HTERT RPE-1 (cell line): ENCODE data around the gene CDY2B.
"Not testable (repeated sequence)": the region's sequence is repeated elsewhere in the genome, so short reads cannot be mapped to it uniquely, and the experiment has no call there.

Source experiments
- in situ Hi-C: fragments of 300-500 bp; cut with MboI; formaldehyde crosslinking; loops from 4 replicates; pipeline ENCODE4 v1.14.3; 2020; ENCODE audit warnings: low sequenced_read_pairs

Gene CDY2B, protein sequence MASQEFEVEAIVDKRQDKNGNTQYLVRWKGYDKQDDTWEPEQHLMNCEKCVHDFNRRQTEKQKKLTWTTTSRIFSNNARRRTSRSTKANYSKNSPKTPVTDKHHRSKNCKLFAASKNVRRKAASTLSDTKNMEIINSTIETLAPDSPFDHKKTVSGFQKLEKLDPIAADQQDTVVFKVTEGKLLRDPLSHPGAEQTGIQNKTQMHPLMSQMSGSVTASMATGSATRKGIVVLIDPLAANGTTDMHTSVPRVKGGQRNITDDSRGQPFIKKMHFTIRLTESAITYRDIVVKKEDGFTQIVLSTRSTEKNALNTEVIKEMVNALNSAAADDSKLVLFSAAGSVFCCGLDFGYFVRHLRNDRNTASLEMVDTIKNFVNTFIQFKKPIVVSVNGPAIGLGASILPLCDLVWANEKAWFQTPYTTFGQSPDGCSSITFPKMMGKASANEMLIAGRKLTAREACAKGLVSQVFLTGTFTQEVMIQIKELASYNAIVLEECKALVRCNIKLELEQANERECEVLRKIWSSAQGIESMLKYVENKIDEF

DNA sequence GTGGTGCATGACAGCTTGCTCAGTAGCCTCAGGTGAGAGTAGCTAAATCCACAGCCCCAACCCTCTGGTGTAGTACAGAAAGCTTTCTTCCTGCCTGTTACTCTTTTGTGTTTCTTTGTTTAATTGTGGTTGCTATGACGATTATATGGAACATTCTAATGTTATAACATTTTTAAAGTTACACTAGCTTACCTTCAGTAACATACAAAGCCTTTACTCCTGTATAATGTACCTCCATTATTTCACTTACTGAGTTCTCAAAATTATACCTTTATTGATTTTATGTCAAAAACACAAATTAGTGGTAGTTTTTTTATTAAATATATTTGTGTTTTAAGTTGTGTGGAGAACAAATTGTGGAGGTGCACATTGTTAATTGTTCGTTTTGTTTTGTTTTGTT lies at the start of gene CDY2B:
CDY2B (minus strand) TSS at position 101 of the 400 bp plus-strand sequence. CDS start 328 bp downstream, outside the sequence.
- in situ Hi-C loops: not testable (repeated sequence)

GRCh38 chrY:17908009-17908408 lies 28.0 kb upstream of the CDY2B start:
- in situ Hi-C loops: not testable (repeated sequence)

DNA sequence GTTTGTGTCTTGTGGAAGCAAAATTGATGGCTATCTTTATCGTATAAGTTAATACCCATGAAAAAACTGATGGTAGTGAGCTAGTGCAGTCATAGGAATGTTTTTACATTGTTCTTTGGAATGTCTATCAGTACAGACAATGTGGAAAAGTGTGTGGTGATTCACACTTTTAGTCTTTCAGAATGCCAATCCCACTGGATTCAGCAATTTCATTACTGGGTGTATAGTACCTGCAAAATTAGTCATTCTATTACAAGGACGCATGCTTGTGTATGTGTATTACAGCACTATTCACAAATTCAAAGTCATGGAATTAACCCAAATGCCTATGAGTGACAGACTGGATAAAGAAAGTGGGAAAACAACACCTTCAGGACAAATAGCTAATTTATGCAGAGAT lies 27.3 kb upstream of the CDY2B start:
- in situ Hi-C loops: not testable (repeated sequence)

- in situ Hi-C loops: not testable (repeated sequence)
Measured at GRCh38 chrY:17881697-17882096, 1.7 kb upstream of the CDY2B start.

- in situ Hi-C loops: not testable (repeated sequence)
Measured at GRCh38 chrY:17876767-17877166, 3.3 kb downstream of the CDY2B start.

GRCh38 chrY:17875401-17875800 lies 4.6 kb downstream of the CDY2B start:
- in situ Hi-C loops: not testable (repeated sequence)

DNA sequence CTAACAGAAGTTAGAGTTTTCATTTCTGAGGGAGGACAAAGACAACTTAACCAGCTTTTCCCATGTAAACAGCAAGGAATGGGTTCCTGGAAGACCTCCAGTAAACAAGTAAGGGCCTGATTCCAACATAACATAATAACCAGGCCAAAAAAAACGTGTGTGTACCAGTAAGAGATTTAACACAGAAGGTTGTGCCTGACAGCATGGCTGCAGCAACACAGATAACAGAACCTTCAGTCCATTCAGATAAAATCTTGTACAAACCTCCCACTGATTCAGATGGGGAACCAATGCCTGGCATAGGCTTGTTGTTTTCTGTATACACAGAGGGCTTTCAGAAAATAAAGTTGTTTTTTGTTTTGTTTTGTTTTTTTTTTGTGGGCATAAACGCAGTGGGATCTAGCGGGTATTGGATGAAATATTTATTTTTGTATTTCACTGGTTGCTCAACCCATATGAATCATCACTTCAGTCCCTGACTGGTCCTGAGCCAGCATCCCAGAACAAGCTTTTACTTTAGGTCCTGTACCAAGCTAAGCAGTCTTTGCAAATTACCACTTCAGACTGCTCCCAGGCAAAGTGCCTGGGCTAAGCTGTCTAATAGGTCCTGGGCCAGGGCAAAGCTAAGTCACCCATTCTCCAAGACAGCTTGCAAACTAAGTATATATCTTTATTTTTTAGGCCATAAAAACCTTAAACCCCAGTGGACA lies 8.7 kb downstream of the CDY2B start:
- in situ Hi-C loops: not testable (repeated sequence)

GRCh38 chrY:17870737-17871136 lies 9.3 kb downstream of the CDY2B start:
- in situ Hi-C loops: not testable (repeated sequence)

DNA sequence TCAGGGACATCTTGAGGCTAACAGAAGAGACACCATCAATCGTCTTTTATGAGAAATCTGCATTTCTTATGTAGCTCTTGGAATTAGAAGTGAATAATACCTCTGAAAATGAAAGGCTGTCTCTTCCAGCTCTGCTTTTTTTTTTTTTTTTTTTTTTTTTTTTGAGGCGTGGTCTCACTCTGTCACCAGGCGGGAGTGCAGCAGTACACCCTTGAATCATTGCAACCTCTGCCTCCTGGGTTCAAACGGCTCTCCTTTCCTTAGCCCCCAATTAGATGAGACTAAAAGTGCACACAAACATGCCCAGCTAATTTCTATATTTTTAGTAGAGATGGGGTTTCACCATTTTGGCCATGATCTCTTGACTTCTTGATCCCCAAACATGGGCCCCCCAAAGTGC lies 12.2 kb downstream of the CDY2B start:
- in situ Hi-C loops: not testable (repeated sequence)

GRCh38 chrY:17860634-17861033 lies 19.4 kb downstream of the CDY2B start:
- in situ Hi-C loops: not testable (repeated sequence)

DNA sequence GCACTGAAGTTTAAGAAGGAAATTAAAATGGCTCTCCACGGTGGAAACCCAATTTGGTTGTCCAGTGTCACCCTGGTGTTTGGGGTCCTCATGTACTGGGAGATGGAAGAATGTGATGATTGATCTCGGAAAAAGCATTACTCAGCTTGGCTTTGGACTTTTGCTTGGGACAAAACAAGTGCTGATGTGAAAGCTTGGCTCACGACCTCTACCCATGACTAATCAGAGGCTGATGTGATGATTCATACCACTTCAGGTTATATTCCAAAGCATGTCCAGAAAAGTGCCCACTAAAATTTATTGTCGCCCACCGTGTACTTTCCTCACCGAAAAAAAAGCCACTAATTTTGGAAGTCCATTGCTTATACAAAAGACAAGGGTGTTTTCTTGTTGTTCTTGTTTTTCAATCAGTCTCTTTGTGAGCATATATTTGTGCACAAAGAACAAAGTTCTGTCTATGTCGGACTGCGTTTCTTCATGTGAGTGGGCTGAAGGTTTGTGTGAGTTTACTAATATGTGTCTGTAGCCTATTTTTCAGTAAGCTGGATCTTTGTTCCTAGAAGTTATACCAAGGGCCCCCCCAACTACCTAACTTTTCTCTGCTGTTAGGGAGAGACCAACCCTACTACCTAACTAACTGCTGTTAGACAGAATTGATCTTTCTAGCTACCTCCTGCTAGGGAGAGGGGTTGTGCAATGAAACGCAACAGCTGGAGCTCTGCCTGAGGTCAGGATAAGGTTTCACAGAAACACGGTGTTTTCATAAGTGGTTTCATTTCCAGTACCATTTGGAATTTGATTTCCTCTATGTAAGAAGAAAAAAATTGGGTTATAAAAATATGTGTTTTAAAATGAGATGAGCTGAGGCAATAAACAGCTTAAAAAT lies 22.8 kb downstream of the CDY2B start:
- in situ Hi-C loops: not testable (repeated sequence)

DNA sequence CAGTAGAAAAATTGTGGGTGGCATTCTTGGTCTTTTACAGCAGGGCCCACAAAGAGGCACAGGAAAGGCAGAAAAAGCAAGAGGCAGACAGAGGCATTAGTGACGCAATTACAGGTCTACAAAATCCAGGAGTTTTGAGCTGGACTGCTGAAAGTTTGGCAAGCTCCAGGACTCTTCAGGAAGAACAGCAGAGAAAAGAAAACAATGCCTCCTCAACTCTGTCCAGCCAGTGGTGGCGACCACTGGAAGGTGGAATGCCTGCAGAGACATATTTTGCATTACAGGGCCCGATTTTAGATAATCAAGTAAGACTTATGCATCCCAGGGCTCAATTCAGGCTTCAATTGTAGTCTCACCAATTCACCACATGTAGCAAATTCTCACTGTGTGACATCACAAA lies 23.5 kb downstream of the CDY2B start:
- in situ Hi-C loops: not testable (repeated sequence)

- in situ Hi-C loops: not testable (repeated sequence)
Measured at GRCh38 chrY:17849131-17849530, 30.9 kb downstream of the CDY2B start.

GRCh38 chrY:17832149-17832548 lies 47.9 kb downstream of the CDY2B start:
- in situ Hi-C loops: not testable (repeated sequence)
